Embryonic facial prominence (tissue), 1 donor: ENCODE measurements around the gene DCAF12.
"Not testable (repeated sequence)": the region's sequence is repeated elsewhere in the genome, so short reads cannot be mapped to it uniquely, and the experiment has no call there.

Experiments
- DNase-seq: peaks from one replicate; pipeline ENCODE4 v3.0.0-alpha.2; 2016; ENCODE audit errors: extremely low spot score

DCAF12 gene

GRCh38 chr9:34069831-34070230 is 56.7 kb downstream of the DCAF12 start:
- DNase-seq, result no peak

GRCh38 chr9:34065541-34065940 is 61.0 kb downstream of the DCAF12 start:
- DNase-seq, result no peak

DNA sequence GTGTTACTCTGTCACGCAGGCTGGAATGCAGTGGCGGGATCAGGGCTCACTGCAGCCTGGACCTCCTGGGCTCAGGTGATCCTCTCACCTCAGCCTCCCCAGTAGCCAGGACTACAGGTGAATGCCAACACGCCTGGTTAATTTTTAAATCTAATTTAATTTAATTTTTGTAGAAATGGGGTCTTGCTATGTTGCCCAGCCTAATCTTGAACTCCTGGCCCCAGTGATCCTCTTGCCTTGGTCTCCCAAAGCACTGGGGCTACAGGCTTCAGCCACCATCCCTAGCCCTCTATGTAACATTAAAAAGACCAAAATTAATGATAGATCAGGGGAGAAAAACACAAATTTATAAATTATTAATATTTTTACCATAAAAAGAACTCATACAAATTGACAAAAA is 66.5 kb downstream of the DCAF12 start:
- DNase-seq, result no peak

- no peak for DNase-seq
Measured at GRCh38 chr9:34059281-34059680, 67.2 kb downstream of the DCAF12 start.

DNA sequence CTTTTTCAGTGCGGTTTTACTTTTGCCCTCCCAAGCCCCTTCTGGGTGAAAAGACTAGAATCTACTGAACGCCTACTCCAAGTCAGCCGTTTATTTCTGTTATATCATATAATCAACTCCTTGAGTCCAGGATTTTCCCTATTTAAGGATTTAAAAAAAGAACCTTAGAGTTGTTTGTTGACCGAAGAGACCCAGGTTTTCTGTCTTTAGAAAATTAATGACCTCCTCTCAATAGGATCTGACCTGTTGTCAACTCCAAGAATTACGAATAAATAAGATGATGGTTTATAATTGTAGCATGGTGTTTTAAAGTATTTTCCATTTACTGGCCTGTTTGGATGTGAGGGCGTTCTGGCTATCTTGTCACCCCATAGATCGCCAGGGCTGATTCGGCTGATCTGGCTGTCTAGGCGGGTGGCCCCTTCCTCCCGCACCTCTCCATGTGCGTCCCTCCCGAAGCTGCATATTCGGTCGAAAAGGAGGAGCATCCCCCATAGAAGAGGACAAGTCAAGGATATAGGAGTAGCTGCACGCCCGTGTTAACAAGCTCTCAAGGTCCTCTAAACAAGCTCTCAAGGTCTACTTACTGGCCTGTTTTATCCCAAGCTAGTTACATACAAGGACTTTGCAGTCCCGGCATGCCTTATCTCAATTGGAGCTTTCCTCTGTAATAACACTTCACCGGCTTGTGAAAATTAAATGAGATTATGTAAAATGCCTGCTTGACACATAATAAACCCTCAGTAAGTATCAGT is 76.7 kb downstream of the DCAF12 start:
- no peak for DNase-seq

GRCh38 chr9:34048727-34049629 is 77.5 kb downstream of the DCAF12 start, which contains the start of gene UBAP2:
UBAP2 (minus strand) TSS chr9:34048887; CDS start chr9:34017148, 31,739 bp downstream.
- peak; percentile 92 for DNase-seq

DNA sequence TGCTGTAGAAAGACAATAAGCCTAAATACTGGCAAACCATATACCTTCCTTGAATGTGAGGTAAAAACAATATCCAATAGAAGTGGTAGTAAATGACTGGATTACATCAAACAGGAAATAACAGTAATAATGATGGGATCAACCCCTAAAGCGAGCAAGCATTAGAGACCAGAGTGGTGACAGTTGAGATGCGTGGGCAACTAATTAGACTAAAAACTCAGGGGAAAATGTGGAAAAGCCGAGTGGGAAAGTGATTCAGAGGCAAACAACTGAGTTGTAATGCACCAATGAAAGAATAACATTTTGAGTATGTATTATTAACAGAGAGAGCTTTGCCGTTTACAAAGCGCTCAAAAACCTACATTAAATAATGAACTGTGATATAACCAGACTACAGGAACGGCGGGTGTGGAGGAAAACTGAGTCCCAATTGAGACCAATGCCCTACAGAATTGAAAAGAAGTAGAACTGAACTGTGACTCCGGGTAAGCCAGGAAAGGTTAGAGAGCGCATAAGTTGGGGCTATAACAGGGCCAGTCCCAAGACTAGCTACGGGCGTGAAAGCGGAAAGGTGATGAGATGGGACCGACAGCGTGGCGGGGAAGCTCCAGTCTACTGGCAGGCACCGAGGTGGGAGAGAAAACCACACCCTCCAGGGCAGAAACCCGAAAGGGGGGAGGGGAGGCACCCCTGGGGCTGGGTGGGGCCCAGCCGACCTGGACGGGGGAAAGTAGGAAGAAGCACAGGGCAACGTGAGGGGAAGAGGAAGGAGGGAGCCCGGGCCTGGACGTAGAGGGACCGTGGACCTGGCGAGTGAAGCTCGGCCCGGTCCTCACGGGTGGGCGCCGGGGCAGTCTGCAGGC is 78.4 kb downstream of the DCAF12 start:
- no peak for DNase-seq

DNA sequence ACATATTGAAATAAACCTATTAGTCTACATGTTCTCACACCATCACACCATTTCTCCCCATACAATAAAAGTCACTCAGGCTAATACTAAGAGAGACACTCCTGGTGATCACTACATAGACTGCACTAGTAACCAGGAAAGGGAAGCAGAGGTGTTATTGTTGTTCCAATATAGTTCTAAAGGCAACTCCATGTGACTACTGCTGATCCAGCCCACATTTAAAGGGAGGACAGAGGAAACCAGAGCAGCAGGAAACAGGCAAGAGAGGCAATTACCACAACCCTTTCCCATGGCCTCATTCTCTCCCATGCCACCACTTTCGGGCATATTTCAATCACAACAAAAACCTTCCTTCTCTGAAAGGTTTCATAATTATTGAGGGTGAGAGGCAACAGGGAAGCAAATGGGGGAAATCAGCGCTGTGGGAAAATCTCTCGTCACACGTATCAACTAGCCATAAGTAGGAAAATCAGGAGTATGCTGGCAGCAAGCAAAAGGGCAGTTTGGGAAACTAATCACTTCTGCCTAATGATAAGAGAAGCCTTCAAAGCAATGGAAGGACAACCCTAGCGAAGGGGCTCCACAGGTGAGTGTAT is 79.6 kb downstream of the DCAF12 start:
- no peak for DNase-seq

DNA sequence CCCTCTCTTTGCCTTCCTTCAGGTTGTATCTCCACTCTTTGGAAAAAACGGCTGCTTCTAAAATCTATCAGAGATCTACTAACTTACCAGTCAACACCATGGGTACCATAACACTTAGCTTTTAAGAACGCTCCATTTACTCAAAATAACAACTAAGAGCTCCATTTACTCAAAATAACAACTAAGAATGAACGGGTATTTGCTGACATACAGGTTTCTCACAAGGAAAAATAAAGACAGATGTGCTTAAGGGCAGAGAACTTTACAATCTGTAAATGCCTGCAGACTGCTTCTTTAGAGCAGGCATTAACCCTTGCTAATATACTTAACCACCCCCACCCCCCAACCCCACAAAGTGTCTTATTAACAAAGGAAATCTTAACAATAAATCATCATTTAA is 80.6 kb downstream of the DCAF12 start:
- no peak for DNase-seq

GRCh38 chr9:34042074-34042473 is 84.4 kb downstream of the DCAF12 start:
- not testable (repeated sequence) for DNase-seq

GRCh38 chr9:34038851-34039250 is 87.6 kb downstream of the DCAF12 start:
- DNase-seq, result not testable (repeated sequence)

GRCh38 chr9:34037626-34038025 is 88.9 kb downstream of the DCAF12 start:
- DNase-seq, result no peak

DNA sequence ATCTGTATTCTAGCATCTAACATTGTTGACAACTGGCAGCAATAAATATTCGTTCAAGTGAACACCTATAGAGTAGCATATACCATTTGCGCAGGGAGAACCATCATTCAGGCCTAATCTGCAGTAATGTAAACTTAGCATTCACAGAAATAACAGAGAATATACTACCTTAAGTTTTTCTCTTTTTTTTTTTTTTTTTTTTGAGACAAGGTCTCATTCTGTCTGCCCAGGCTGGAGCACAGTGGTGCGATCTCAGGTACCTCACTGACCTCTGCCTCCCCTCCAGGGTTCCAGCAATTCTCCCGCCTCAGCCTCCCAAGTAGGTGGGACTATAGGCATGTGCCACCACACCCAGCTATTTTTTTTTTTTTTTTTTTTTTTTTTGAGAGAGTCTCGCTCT is 89.9 kb downstream of the DCAF12 start:
- no peak for DNase-seq
